Measurements from ENCODE around the gene CES3. TPM values are rescaled to one million over a fixed set of nuclear protein-coding genes. Genes with fewer than 3 reads are reported as not detected.

CES3 gene
- total RNA-seq, 4 donors from 2014 or later, result 0.13 to 1.3 (median 0.22) TPM; not detected in 1

DNA sequence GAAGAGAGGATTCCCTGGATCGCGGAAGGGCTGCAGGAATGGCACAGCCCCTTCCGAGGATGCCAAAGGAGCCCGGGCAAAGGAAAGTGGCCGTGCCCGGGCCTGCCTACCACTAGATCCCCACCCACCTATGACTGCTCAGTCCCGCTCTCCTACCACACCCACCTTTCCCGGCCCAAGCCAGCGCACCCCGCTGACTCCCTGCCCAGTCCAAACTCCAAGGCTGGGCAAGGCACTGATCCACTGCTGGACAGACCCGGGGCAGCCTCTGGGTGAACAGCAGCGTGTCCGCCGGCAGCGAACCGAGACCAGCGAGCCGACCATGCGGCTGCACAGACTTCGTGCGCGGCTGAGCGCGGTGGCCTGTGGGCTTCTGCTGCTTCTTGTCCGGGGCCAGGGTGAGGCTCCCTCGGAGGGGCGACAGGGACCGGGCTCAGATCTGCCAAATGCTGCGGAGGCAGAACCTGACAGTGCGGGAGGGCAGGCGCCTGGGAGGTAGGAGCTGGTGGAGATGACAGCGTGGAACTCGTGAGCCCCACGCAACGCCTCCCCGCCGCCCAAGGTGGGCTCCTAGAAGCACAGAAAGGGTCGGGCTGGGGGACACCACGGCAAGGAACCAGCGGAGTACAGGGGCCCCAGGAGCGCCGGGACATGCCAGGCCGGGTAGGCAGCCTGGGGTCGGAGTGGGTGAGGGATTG lies 25.6 kb upstream of the CES3 start, which contains the start of gene CES2:
Gene CES2, plus strand, starts transcription at position 203 of the 698 bp plus-strand sequence. Its CDS starts 120 bp downstream, at position 323.
- TF ChIP-seq POLR2A (IDR thresholded peaks at IDR 0.05), result peak in 1 of 2 donors; percentile 51
- TF ChIP-seq, protein P1, sequence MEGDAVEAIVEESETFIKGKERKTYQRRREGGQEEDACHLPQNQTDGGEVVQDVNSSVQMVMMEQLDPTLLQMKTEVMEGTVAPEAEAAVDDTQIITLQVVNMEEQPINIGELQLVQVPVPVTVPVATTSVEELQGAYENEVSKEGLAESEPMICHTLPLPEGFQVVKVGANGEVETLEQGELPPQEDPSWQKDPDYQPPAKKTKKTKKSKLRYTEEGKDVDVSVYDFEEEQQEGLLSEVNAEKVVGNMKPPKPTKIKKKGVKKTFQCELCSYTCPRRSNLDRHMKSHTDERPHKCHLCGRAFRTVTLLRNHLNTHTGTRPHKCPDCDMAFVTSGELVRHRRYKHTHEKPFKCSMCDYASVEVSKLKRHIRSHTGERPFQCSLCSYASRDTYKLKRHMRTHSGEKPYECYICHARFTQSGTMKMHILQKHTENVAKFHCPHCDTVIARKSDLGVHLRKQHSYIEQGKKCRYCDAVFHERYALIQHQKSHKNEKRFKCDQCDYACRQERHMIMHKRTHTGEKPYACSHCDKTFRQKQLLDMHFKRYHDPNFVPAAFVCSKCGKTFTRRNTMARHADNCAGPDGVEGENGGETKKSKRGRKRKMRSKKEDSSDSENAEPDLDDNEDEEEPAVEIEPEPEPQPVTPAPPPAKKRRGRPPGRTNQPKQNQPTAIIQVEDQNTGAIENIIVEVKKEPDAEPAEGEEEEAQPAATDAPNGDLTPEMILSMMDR (IDR thresholded peaks at IDR 0.05), result no peak
- Histone ChIP-seq H3K9me3 (no peaks in the 10 kb centered on the region), H3K4me3 (replicated peaks in 1 of 3) (peak within 1 kb of the TSS; percentile 81 to 94 (median 93)), H3K36me3 (peaks cover 15 to 21% of the 10 kb centered on the region in 2 donors), H3K27ac (peak within 1 kb of the TSS; percentile 88 to 94 (median 94)), H3K4me1 (peaks cover 21 to 25% of the 10 kb centered on the region in 2 donors), H3K27me3 (no peaks in the 10 kb centered on the region)
- intact Hi-C loops (cut with DNase I), result no loop called here
- 31 to 52% methylated on average over 18 to 22 of the region's 44 CpGs for WGBS, 2 donors
- peak; percentile 84 to 90 for DNase-seq

DNA sequence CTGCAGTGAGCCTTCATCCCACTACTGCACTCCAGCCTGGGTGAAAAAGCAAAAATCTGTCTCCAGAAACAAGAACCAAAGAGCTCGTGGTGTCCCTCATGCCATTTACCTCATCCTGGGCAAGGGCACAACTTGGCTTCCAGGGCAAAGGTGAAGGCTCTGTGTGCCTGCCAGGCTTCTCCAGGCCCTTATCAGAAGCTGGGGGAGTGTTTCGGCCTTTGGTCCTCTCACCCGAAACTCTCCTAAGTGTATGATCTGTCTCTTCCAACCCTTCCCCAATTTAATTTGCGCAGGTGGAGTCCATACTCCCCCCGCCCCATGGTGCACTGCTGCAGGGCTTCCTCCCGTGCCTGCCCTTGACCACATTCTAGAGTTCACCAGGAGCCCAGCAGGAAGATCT lies 24.6 kb upstream of the CES3 start:
- no peaks in the 10 kb centered on the region for H3K9me3 ChIP-seq
- no peak overlapping the region for H3K4me3 ChIP-seq (replicated peaks in 1 of 3)
- intact Hi-C loops (cut with DNase I), result no loop called here
- DNase-seq, result no peak
- H3K4me1 ChIP-seq, result peaks cover 21 to 25% of the 10 kb centered on the region in 2 donors
- whole genome bisulfite sequencing, 2 donors, result 87 to 88% methylated on average over 6 of the region's 6 CpGs
- TF ChIP-seq, protein P1 (IDR thresholded peaks at IDR 0.05), result no peak
- TF ChIP-seq POLR2A (IDR thresholded peaks at IDR 0.05), result no peak
- H3K27ac ChIP-seq, result no peak overlapping the region
- H3K27me3 ChIP-seq, result no peaks in the 10 kb centered on the region
- H3K36me3 ChIP-seq, result peaks cover 25 to 31% of the 10 kb centered on the region in 2 donors

DNA sequence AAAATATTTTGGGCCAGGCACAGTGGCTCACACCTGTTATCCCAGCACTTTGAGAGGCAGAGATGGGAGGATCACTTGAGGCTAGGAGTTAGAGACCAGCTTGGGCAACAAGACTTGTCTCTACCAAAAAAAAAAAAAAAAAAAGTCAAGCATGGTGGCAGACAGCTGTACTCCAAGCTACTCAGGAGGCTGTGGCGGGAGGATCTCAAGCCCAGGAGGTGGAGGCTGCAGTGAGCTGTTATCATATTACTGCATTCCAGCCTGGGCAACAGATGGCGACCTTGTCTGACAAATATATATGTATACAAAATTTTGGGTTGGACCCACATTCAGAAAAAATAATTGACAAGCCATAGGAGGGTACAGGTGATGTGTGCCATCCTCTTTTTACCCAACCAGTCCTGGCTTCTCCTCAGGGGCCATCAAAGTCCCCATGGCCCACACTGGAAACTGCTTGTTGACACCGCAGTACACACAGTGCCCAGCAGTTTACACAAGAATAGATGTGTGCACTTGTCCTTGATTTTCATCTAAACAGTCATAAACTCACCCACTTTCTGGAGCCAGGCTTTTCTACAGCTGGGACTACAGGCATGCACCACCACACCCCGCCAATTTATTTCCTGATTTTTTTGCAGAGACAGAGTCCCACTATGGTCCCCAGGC lies 24.0 kb upstream of the CES3 start:
- Histone ChIP-seq H3K27ac (no peak overlapping the region), H3K36me3 (peaks cover 31 to 36% of the 10 kb centered on the region in 2 donors), H3K4me3 (replicated peaks in 1 of 3) (no peak overlapping the region), H3K9me3 (no peaks in the 10 kb centered on the region), H3K4me1 (peaks cover 21 to 25% of the 10 kb centered on the region in 2 donors), H3K27me3 (no peaks in the 10 kb centered on the region)
- intact Hi-C loops (cut with DNase I), result no loop called here
- DNase-seq, result no peak
- TF ChIP-seq, protein P1 (IDR thresholded peaks at IDR 0.05), result no peak
- no peak for TF ChIP-seq POLR2A (IDR thresholded peaks at IDR 0.05)
- 96 to 98% methylated on average over 4 of the region's 4 CpGs for WGBS, 2 donors

DNA sequence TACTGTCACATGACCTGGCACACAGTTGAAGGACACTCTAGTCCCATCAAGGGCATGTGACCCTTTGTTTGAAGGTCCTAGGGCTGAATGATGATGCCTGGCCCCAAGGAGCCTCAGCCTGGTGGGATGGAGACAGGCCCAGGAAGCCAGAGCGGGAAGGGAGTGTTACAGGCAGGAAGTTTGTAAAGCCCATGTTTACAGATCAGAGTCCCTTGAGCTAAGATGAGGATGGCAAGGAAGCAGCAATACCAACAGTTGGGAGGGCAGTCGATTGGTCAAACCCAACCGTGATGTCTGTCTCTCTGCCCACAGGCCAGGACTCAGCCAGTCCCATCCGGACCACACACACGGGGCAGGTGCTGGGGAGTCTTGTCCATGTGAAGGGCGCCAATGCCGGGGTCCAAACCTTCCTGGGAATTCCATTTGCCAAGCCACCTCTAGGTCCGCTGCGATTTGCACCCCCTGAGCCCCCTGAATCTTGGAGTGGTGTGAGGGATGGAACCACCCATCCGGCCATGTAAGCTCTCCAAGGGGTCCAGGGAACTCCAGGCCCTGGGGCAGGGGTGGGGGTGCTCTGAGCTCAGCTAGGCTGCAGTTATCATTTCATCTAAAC lies 23.2 kb upstream of the CES3 start:
- H3K36me3 ChIP-seq, result peaks cover 39 to 44% of the 10 kb centered on the region in 2 donors
- peaks cover 20 to 23% of the 10 kb centered on the region in 2 donors for H3K4me1 ChIP-seq
- no peak overlapping the region for H3K27ac ChIP-seq
- no peaks in the 10 kb centered on the region for H3K27me3 ChIP-seq
- TF ChIP-seq, protein P1 (IDR thresholded peaks at IDR 0.05), result no peak
- TF ChIP-seq POLR2A (IDR thresholded peaks at IDR 0.05), result no peak
- intact Hi-C loops (cut with DNase I), result no loop called here
- 95 to 98% methylated on average over 8 to 10 of the region's 10 CpGs for WGBS, 2 donors
- no peak for DNase-seq
- H3K9me3 ChIP-seq, result no peaks in the 10 kb centered on the region
- no peak overlapping the region for H3K4me3 ChIP-seq (replicated peaks in 1 of 3)

Measured in thyroid gland (tissue), 4 donors.